Liver (tissue), 3 donors: Measurements from ENCODE around the gene TEX29.

Experiments
- SP1 ChIP-seq: IDR thresholded peaks from 2 replicates; pipeline ENCODE4 v1.6.1; 2018; ENCODE audit warnings: antibody characterized with exemption, mild to moderate bottlenecking
- TAF1 ChIP-seq: conservative IDR thresholded peaks from 2 replicates; pipeline ENCODE4 v1.6.1; 2016; ENCODE audit warnings: antibody characterized with exemption, mild to moderate bottlenecking
- YY1 ChIP-seq: IDR thresholded peaks from 2 replicates; pipeline ENCODE4 v1.6.1; 2016; ENCODE audit warnings: antibody characterized with exemption, mild to moderate bottlenecking
- TF ChIP-seq, protein P1 (sequence below): IDR thresholded peaks from 2 replicates; pipeline ENCODE4 v1.6.1; 2016; ENCODE audit warnings: antibody characterized with exemption
- TF ChIP-seq, protein P2 (sequence below): fragments of 150-350 bp; IDR thresholded peaks from 2 replicates; pipeline ENCODE4 v1.5.1; 2017; ENCODE audit warnings: improper control_type of control experiment, low read depth, low read length; ENCODE audit not compliant: missing input control
- TF ChIP-seq, protein P3 (sequence below): IDR thresholded peaks from 2 replicates; pipeline ENCODE4 v1.6.1; 2016; ENCODE audit warnings: antibody characterized with exemption
- TF ChIP-seq, protein P4 (sequence below): IDR thresholded peaks from 2 replicates; pipeline ENCODE4 v1.6.1; 2016; ENCODE audit warnings: antibody characterized with exemption, mild to moderate bottlenecking
- donor health status: healthy.
- donor health status: healthy.

DNA sequence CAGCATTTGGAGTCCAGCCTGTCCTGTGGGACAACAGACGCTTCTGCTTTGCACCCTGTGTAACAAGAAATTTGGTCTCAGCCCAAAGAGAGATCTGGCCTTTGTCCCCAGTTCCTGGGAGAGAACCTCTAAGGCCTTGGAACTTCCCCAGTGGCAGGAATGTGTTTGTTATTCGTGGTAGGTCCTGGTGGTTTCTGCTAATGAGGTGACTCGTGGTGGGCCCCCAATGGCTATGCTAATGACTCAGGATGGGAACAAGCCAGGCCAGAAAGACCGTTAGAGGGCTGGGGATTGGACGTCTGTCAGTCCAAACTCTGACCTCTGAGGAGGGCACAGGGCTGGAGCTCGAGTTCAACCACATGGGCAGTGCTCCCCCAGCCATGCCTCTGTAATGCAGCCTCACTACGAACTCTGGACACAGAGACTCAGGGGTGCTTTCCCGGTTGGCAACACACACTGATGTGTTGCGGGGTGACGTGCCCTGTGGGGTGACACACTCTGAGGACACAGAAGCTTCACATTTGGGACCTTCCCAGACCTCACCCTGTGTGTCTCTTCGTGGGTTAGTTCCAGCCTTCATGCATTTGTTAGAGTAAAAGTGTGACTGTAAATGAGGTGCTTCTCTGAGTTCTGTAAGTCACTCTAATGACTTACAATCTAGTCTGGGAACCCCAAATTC, 38.9 kb downstream of the TEX29 start:
- TF ChIP-seq, protein P1, sequence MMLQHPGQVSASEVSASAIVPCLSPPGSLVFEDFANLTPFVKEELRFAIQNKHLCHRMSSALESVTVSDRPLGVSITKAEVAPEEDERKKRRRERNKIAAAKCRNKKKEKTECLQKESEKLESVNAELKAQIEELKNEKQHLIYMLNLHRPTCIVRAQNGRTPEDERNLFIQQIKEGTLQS: no peak
- TF ChIP-seq SP1: no peak
- TF ChIP-seq, protein P2, sequence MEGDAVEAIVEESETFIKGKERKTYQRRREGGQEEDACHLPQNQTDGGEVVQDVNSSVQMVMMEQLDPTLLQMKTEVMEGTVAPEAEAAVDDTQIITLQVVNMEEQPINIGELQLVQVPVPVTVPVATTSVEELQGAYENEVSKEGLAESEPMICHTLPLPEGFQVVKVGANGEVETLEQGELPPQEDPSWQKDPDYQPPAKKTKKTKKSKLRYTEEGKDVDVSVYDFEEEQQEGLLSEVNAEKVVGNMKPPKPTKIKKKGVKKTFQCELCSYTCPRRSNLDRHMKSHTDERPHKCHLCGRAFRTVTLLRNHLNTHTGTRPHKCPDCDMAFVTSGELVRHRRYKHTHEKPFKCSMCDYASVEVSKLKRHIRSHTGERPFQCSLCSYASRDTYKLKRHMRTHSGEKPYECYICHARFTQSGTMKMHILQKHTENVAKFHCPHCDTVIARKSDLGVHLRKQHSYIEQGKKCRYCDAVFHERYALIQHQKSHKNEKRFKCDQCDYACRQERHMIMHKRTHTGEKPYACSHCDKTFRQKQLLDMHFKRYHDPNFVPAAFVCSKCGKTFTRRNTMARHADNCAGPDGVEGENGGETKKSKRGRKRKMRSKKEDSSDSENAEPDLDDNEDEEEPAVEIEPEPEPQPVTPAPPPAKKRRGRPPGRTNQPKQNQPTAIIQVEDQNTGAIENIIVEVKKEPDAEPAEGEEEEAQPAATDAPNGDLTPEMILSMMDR: no peak
- no peak for TF ChIP-seq YY1
- TF ChIP-seq TAF1: no peak
- TF ChIP-seq, protein P3, sequence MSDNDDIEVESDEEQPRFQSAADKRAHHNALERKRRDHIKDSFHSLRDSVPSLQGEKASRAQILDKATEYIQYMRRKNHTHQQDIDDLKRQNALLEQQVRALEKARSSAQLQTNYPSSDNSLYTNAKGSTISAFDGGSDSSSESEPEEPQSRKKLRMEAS: no peak
- TF ChIP-seq, protein P4, sequence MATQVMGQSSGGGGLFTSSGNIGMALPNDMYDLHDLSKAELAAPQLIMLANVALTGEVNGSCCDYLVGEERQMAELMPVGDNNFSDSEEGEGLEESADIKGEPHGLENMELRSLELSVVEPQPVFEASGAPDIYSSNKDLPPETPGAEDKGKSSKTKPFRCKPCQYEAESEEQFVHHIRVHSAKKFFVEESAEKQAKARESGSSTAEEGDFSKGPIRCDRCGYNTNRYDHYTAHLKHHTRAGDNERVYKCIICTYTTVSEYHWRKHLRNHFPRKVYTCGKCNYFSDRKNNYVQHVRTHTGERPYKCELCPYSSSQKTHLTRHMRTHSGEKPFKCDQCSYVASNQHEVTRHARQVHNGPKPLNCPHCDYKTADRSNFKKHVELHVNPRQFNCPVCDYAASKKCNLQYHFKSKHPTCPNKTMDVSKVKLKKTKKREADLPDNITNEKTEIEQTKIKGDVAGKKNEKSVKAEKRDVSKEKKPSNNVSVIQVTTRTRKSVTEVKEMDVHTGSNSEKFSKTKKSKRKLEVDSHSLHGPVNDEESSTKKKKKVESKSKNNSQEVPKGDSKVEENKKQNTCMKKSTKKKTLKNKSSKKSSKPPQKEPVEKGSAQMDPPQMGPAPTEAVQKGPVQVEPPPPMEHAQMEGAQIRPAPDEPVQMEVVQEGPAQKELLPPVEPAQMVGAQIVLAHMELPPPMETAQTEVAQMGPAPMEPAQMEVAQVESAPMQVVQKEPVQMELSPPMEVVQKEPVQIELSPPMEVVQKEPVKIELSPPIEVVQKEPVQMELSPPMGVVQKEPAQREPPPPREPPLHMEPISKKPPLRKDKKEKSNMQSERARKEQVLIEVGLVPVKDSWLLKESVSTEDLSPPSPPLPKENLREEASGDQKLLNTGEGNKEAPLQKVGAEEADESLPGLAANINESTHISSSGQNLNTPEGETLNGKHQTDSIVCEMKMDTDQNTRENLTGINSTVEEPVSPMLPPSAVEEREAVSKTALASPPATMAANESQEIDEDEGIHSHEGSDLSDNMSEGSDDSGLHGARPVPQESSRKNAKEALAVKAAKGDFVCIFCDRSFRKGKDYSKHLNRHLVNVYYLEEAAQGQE: no peak
